ENCODE data around the gene GXYLT2. TPM values are rescaled to one million over a fixed set of nuclear protein-coding genes. Genes with fewer than 3 reads are reported as not detected.

The GXYLT2 gene
- not detected for total RNA-seq

GRCh38 chr3:72887705-72888545 is at the start of gene GXYLT2:
Gene GXYLT2, plus strand, starts transcription at chr3:72888046. Its CDS starts 188 bp downstream, at chr3:72888234.

GRCh38 chr3:72847751-72848702 is 39.8 kb upstream of the GXYLT2 start, which contains the start of gene SHQ1:
Gene SHQ1, minus strand, starts transcription at chr3:72848445. Its CDS starts 105 bp downstream, at chr3:72848340.

GRCh38 chr3:72996473-72997333 is 108.9 kb downstream of the GXYLT2 start, which contains the start of gene PPP4R2:
Gene PPP4R2, plus strand, starts transcription at chr3:72996811. Its CDS starts 227 bp downstream, at chr3:72997038.

Other genes starting within 250 kb of the GXYLT2 start
- gene SHQ1, start 39.6 kb upstream of the GXYLT2 start, total RNA-seq, result 10 to 100 TPM; 21.7 to 27.6 TPM
- 10 to 100 TPM; 77.4 to 81.8 TPM for gene PPP4R2, start 108.8 kb downstream of the GXYLT2 start, total RNA-seq
- 1 to 10 TPM; 6.8 to 7.4 TPM for gene EBLN2, start 173.6 kb downstream of the GXYLT2 start, total RNA-seq

Data from activated naive CD4-positive, alpha-beta T cell treated with anti-CD3 and anti-CD28 coated beads, Interleukin-2, amount 10 ng/mL, durations not matched to agents 5 hours and 36 hours (primary cell).